Endothelial cell of umbilical vein (primary cell): ENCODE measurements around the gene SETD1A. TPM values are rescaled to one million over a fixed set of nuclear protein-coding genes. Genes with fewer than 3 reads are reported as not detected.

Experiments
- BruUV-seq: library from RNA; stranded (reverse); fragments of 400-500 nt; replicated peaks from 2 replicates; lab custom pipeline; 2021; lab: Mats Ljungman, UMichigan
- CTCF ChIA-PET: fragments of 300-600, 350-600 bp; sonication (Branson Sonifier 250); formaldehyde crosslinking; loops from one replicate; lab custom pipeline; 2021; ENCODE audit warnings: antibody characterized with exemption, inconsistent platforms; lab: Charles Lee
- POLR2A ChIA-PET: fragments of 300-600, 350-600 bp; sonication (Branson Sonifier 250); formaldehyde crosslinking; loops from one replicate; lab custom pipeline; 2021; ENCODE audit warnings: antibody characterized with exemption, inconsistent platforms; lab: Charles Lee
- DNase-seq: peaks from one replicate; pipeline ENCODE4 v3.0.0-alpha.2; 2011; ENCODE audit warnings: low read depth, low spot score
- FAIRE-seq: peaks from 2 replicates; lab custom pipeline; 2011; peaks lifted over from hg19 to GRCh38; lab: Jason Lieb, UNC
- H2AFZ ChIP-seq: 2 replicates; pipeline ENCODE4 v1.6.0; 2012; ENCODE audit warnings: low read depth, low read length, control low read depth, inconsistent platforms
- H3K27ac ChIP-seq: 2 replicates; pipeline ENCODE4 v1.5.1; 2011; ENCODE audit warnings: low read depth, mild to moderate bottlenecking, control low read depth, low read length, moderate library complexity; ENCODE audit not compliant: insufficient read depth
- H3K27me3 ChIP-seq, 2 experiments: 2 replicates each; pipeline versions ENCODE4 v1.6.0 to v1.6.1; 2011; ENCODE audit warnings: low read length in 2 of 2, mixed read lengths in 1 of 2; ENCODE audit not compliant: control insufficient read depth in 2 of 2, insufficient read depth in 2 of 2
- H3K36me3 ChIP-seq, 2 experiments: 2 replicates in 1 of 2; 3 replicates in 1 of 2; pipeline ENCODE4 v1.5.1; 2011; ENCODE audit warnings: low read length in 2 of 2, mild to moderate bottlenecking in 1 of 2, moderate library complexity in 1 of 2; ENCODE audit not compliant: control insufficient read depth in 2 of 2, insufficient read depth in 2 of 2; ENCODE audit errors: extremely low read depth in 1 of 2
- H3K4me1 ChIP-seq: 3 replicates; pipeline ENCODE4 v1.5.1; 2011; ENCODE audit warnings: mild to moderate bottlenecking, low read length; ENCODE audit not compliant: control insufficient read depth, insufficient read depth; ENCODE audit errors: extremely low read depth
- H3K4me2 ChIP-seq: 2 replicates; pipeline ENCODE4 v1.6.1; 2011; ENCODE audit warnings: low read length, control low read depth, mixed read lengths; ENCODE audit not compliant: insufficient read depth
- H3K4me3 ChIP-seq, 3 experiments: fragments of 200-600 bp in 1 of 3; sonication (generic), shearing (Covaris generic) in 1 of 3; replicated peaks in 1 of 3; 2 replicates each; pipeline ENCODE4 v1.5.1; 2011 to 2016; ENCODE audit warnings: control low read depth in 3 of 3, low read length in 3 of 3, mild to moderate bottlenecking in 2 of 3, inconsistent platforms in 1 of 3, low read depth in 1 of 3, moderate library complexity in 1 of 3; ENCODE audit not compliant: insufficient read depth in 1 of 3
- H3K79me2 ChIP-seq: 2 replicates; pipeline ENCODE4 v1.6.0; 2012; ENCODE audit warnings: low read length, inconsistent platforms; ENCODE audit not compliant: control insufficient read depth, insufficient read depth
- H3K9ac ChIP-seq: replicated peaks from 2 replicates; pipeline ENCODE3; 2011; ENCODE audit warnings: low read length, control low read depth; ENCODE audit not compliant: insufficient read depth; ENCODE audit errors: extremely low read depth
- H3K9me1 ChIP-seq: replicated peaks from 3 replicates; pipeline ENCODE4 v1.6.0; 2011; ENCODE audit warnings: mild to moderate bottlenecking, low read length; ENCODE audit not compliant: control insufficient read depth, insufficient read depth; ENCODE audit errors: extremely low read depth
- H3K9me3 ChIP-seq: replicated peaks from 2 replicates; pipeline ENCODE4 v1.5.1; 2012; ENCODE audit warnings: low read length, inconsistent platforms; ENCODE audit not compliant: control insufficient read depth, insufficient read depth
- H4K20me1 ChIP-seq: replicated peaks from 2 replicates; pipeline ENCODE3; 2011; ENCODE audit warnings: mild to moderate bottlenecking, low read length; ENCODE audit not compliant: control insufficient read depth, insufficient read depth; ENCODE audit errors: extremely low read depth
- CTCF ChIP-seq, 2 donors: IDR thresholded peaks; 1 replicate in 1 of 2; 2 replicates in 1 of 2; pipeline ENCODE4 v1.5.1; 2011; ENCODE audit warnings: low read length in 2 of 2, mild to moderate bottlenecking in 2 of 2, moderate library complexity in 2 of 2, control low read depth in 1 of 2, inconsistent platforms in 1 of 2, low read depth in 1 of 2; ENCODE audit not compliant: insufficient read depth in 1 of 2; ENCODE audit errors: extremely low read depth in 1 of 2
- EZH2 ChIP-seq: IDR thresholded peaks from 2 replicates; pipeline ENCODE4 v1.6.1; 2012; ENCODE audit warnings: borderline replicate concordance, low read depth, mild to moderate bottlenecking, moderate library complexity, low read length, inconsistent platforms; ENCODE audit not compliant: severe bottlenecking
- GATA2 ChIP-seq: IDR thresholded peaks from 2 replicates; pipeline ENCODE4 v1.7.0; 2011; ENCODE audit warnings: low read depth, mild to moderate bottlenecking, moderate library complexity, mixed read lengths, low read length; ENCODE audit not compliant: insufficient read length, insufficient read depth
- JUN ChIP-seq: IDR thresholded peaks from 2 replicates; pipeline ENCODE4 v1.6.1; 2011; ENCODE audit warnings: borderline replicate concordance, low read depth; ENCODE audit not compliant: insufficient read length, insufficient read depth
- POLR2A ChIP-seq: IDR thresholded peaks from 2 replicates; pipeline ENCODE4 v1.6.1; 2012; ENCODE audit warnings: low read depth, mild to moderate bottlenecking, control low read depth, low read length
- dilution Hi-C: fragments of 300-500 bp; cut with MboI; formaldehyde crosslinking; loops from one replicate; pipeline ENCODE4 v1.15.0; 2019; ENCODE audit warnings: low sequenced_read_pairs; ENCODE audit not compliant: extremely low pct_ligation_motif_present
- intact Hi-C: fragments of 100-400 bp; cut with micrococcal nuclease; formaldehyde crosslinking; loops from one replicate; pipeline ENCODE4 v1.10.0; 2022
- polyA plus RNA-seq, 4 experiments: library from polyadenylated mRNA; depleted of rRNA in 3 of 4; stranded (reverse) in 3 of 4; unstranded in 1 of 4; fragments of >200 nt; gene quantifications; 2 replicates each; pipeline versions ENCODE4 v1.2.1 to v1.2.3, GENCODE V29; 2011 to 2012; ENCODE audit warnings: missing spikeins in 1 of 4
- total RNA-seq: library from RNA; stranded (reverse); gene quantifications from 2 replicates; pipeline ENCODE4 v1.2.3, GENCODE V29; 2021
- TF ChIP-seq, protein P1 (sequence below): IDR thresholded peaks from 2 replicates; pipeline ENCODE4 v1.6.1; 2011; ENCODE audit not compliant: insufficient read depth, insufficient read length

The SETD1A gene
- total and polyA plus RNA-seq, 2 donors (not counting 3 experiments of a cell fraction or from before 2014, with no cell fraction given): 3.5 to 21.3 TPM

DNA sequence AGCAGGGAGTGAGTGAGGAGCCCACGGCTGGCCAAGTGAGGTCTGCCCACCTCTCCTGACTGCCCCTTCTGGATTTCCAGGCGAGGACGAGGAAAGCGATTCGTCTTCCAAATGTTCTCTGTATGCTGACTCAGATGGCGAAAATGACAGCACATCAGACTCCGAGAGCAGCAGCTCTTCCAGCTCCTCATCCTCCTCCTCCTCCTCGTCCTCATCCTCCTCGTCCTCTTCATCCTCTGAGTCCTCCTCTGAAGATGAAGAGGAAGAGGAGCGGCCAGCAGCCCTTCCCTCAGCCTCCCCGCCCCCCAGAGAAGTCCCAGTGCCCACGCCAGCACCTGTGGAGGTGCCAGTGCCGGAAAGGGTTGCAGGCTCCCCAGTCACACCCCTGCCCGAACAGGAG is 13.7 kb downstream of the SETD1A start:
- TF ChIP-seq POLR2A (no peak), JUN (no peak), GATA2 (no peak), EZH2 (no peak), CTCF (IDR thresholded peaks at IDR 0.05; ENCODE audit: extremely low read depth in 1 of 2, insufficient read depth in 1 of 2, low read depth in 1 of 2, low read length in 2 of 2) (no peak)
- TF ChIP-seq, protein P1, sequence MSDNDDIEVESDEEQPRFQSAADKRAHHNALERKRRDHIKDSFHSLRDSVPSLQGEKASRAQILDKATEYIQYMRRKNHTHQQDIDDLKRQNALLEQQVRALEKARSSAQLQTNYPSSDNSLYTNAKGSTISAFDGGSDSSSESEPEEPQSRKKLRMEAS: no peak
- peaks cover 29 to 53% of the 10 kb centered on the region in 2 experiments for H3K36me3 ChIP-seq
- DNase-seq: no peak

More for the DNA sequence above, 13.7 kb downstream of the SETD1A start:
- H4K20me1 ChIP-seq: no peaks in the 10 kb centered on the region
- POLR2A ChIA-PET: no interaction called here
- H3K4me2 ChIP-seq: no peak overlapping the region
- dilution Hi-C loops: no loop called here
- intact Hi-C loops: no loop called here
- no peaks in the 10 kb centered on the region for H3K79me2 ChIP-seq
- FAIRE-seq: no peak
- H3K27ac ChIP-seq: no peak overlapping the region
- H3K9ac ChIP-seq: no peak overlapping the region
- no peaks in the 10 kb centered on the region for H3K4me1 ChIP-seq
- H2AFZ ChIP-seq: no peak overlapping the region
- H3K9me3 ChIP-seq: no peaks in the 10 kb centered on the region
- no TSS peak for BruUV-seq
- no peaks in the 10 kb centered on the region for H3K27me3 ChIP-seq
- H3K4me3 ChIP-seq: no peak overlapping the region
- H3K9me1 ChIP-seq: no peaks in the 10 kb centered on the region
- CTCF ChIA-PET: interaction anchor here (1.8 kb wide), 1 partner anchor 14 kb away, joined by 5 read pairs; the partner anchor contains the start of gene HSD3B7
